Activated gamma-delta T cell treated with Interleukin-2 at 50 U/mL for 16 hours (primary cell): ENCODE data around the gene SEMA6D.
"Not testable (repeated sequence)": the region's sequence is repeated elsewhere in the genome, so short reads cannot be mapped to it uniquely, and the experiment has no call there.

Source experiments
- DNase-seq: peaks from one replicate; pipeline ENCODE4 v3.0.0-alpha.2; 2020

SEMA6D gene

GRCh38 chr15:47718497-47719437, 1.5 kb downstream of the SEMA6D start:
- no peak for DNase-seq

- DNase-seq, result no peak
Measured at GRCh38 chr15:47719730-47720129, 2.4 kb downstream of the SEMA6D start.

- no peak for DNase-seq
Measured at GRCh38 chr15:47720555-47720954, 3.2 kb downstream of the SEMA6D start.

- no peak for DNase-seq
Measured at GRCh38 chr15:47721676-47722075, 4.4 kb downstream of the SEMA6D start.

GRCh38 chr15:47724346-47724745, 7.0 kb downstream of the SEMA6D start:
- no peak for DNase-seq

GRCh38 chr15:47725051-47725450, 7.7 kb downstream of the SEMA6D start:
- DNase-seq, result no peak

GRCh38 chr15:47725906-47726305, 8.6 kb downstream of the SEMA6D start:
- no peak for DNase-seq

GRCh38 chr15:47726399-47726823, 9.1 kb downstream of the SEMA6D start:
- no peak for DNase-seq

GRCh38 chr15:47727137-47727536, 9.8 kb downstream of the SEMA6D start:
- DNase-seq, result no peak

- no peak for DNase-seq
Measured at GRCh38 chr15:47727676-47728075, 10.4 kb downstream of the SEMA6D start.

GRCh38 chr15:47728426-47728825, 11.1 kb downstream of the SEMA6D start:
- DNase-seq, result no peak

GRCh38 chr15:47728886-47729285, 11.6 kb downstream of the SEMA6D start:
- DNase-seq, result no peak

- DNase-seq, result no peak
Measured at GRCh38 chr15:47731230-47731629, 13.9 kb downstream of the SEMA6D start.

GRCh38 chr15:47732248-47732647, 14.9 kb downstream of the SEMA6D start:
- no peak for DNase-seq

- DNase-seq, result no peak
Measured at GRCh38 chr15:47733085-47733484, 15.8 kb downstream of the SEMA6D start.

- DNase-seq, result no peak
Measured at GRCh38 chr15:47736143-47736786, 19.0 kb downstream of the SEMA6D start.

GRCh38 chr15:47737477-47737876, 20.2 kb downstream of the SEMA6D start:
- DNase-seq, result no peak

GRCh38 chr15:47738144-47738825, 21.0 kb downstream of the SEMA6D start:
- not testable (repeated sequence) for DNase-seq

- DNase-seq, result no peak
Measured at GRCh38 chr15:47741082-47741481, 23.8 kb downstream of the SEMA6D start.

- DNase-seq, result no peak
Measured at GRCh38 chr15:47741907-47742306, 24.6 kb downstream of the SEMA6D start.

- no peak for DNase-seq
Measured at GRCh38 chr15:47742334-47742733, 25.0 kb downstream of the SEMA6D start.

- no peak for DNase-seq
Measured at GRCh38 chr15:47742742-47743141, 25.4 kb downstream of the SEMA6D start.

GRCh38 chr15:47743385-47743784, 26.1 kb downstream of the SEMA6D start:
- DNase-seq, result no peak

- no peak for DNase-seq
Measured at GRCh38 chr15:47743886-47744285, 26.6 kb downstream of the SEMA6D start.
